ENCODE data around the gene PARD3. TPM values are rescaled to one million over a fixed set of nuclear protein-coding genes. Genes with fewer than 3 reads are reported as not detected.

The PARD3 gene
- total RNA-seq, 4 donors from 2014 or later: 150 to 172 (median 165) TPM

GRCh38 chr10:34731885-34732701 is 83.0 kb downstream of the PARD3 start:
- intact Hi-C loops (cut with DNase I; ENCODE audit: low total_unique reads): no loop called here
- no peak for DNase-seq (ENCODE audit: low spot score in 2 of 2)
- 57 to 58% methylated on average over 7 of the region's 7 CpGs for WGBS, 2 donors

GRCh38 chr10:34731213-34731612 is 83.9 kb downstream of the PARD3 start:
- TF ChIP-seq CTCF (IDR thresholded peaks at IDR 0.05): no peak
- TF ChIP-seq POLR2A (IDR thresholded peaks at IDR 0.05): no peak
- no peak for DNase-seq (ENCODE audit: low spot score in 2 of 2)
- 78 to 81% methylated on average over 2 of the region's 2 CpGs for whole genome bisulfite sequencing, 2 donors
- H3K4me3 ChIP-seq (ENCODE audit: low read depth, poor library complexity, severe bottlenecking): no peak overlapping the region
- intact Hi-C loops (cut with DNase I; ENCODE audit: low total_unique reads): no loop called here

More at GRCh38 chr10:34731885-34732701, 83.0 kb downstream of the PARD3 start:
- TF ChIP-seq CTCF (IDR thresholded peaks at IDR 0.05): no peak
- TF ChIP-seq POLR2A (IDR thresholded peaks at IDR 0.05): no peak
- H3K4me3 ChIP-seq (ENCODE audit: low read depth, poor library complexity, severe bottlenecking): no peak overlapping the region

- intact Hi-C loops (cut with DNase I; ENCODE audit: low total_unique reads): no loop called here
- no peak overlapping the region for H3K4me3 ChIP-seq (ENCODE audit: low read depth, poor library complexity, severe bottlenecking)
- 84 to 89% methylated on average over 7 of the region's 7 CpGs for WGBS, 2 donors
- DNase-seq (ENCODE audit: low spot score in 2 of 2): no peak
- no peak for TF ChIP-seq CTCF (IDR thresholded peaks at IDR 0.05)
- TF ChIP-seq POLR2A (IDR thresholded peaks at IDR 0.05): no peak
Observed at GRCh38 chr10:34730726-34731125, 84.4 kb downstream of the PARD3 start.

- DNase-seq (ENCODE audit: low spot score in 2 of 2): no peak
- H3K4me3 ChIP-seq (ENCODE audit: low read depth, poor library complexity, severe bottlenecking): no peak overlapping the region
- 61 to 66% methylated on average over 5 of the region's 5 CpGs for WGBS, 2 donors
- intact Hi-C loops (cut with DNase I; ENCODE audit: low total_unique reads): loop anchor here (10.0 kb wide), 1 partner anchor 245 kb away; no protein-coding TSS in a partner anchor
- TF ChIP-seq CTCF (IDR thresholded peaks at IDR 0.05) (no peak), POLR2A (IDR thresholded peaks at IDR 0.05) (no peak)
Observed at GRCh38 chr10:34729619-34730018, 85.5 kb downstream of the PARD3 start.

- DNase-seq (ENCODE audit: low spot score in 2 of 2): no peak
- TF ChIP-seq POLR2A (IDR thresholded peaks at IDR 0.05) (no peak), CTCF (IDR thresholded peaks at IDR 0.05) (no peak)
- no peak overlapping the region for H3K4me3 ChIP-seq (ENCODE audit: low read depth, poor library complexity, severe bottlenecking)
- intact Hi-C loops (cut with DNase I; ENCODE audit: low total_unique reads): loop anchor here (10.0 kb wide), 1 partner anchor 246 kb away; no protein-coding TSS in a partner anchor
- WGBS, 2 donors: 81 to 88% methylated on average over 1 of the region's 1 CpG
Observed at GRCh38 chr10:34728361-34728760, 86.7 kb downstream of the PARD3 start.
